Left hindlimb (tissue), 1 donor: ENCODE measurements around the gene TIMM10B.
"Not testable (repeated sequence)": the region's sequence is repeated elsewhere in the genome, so short reads cannot be mapped to it uniquely, and the experiment has no call there.

Experiments
- DNase-seq: peaks from one replicate; pipeline ENCODE4 v3.0.0-alpha.2; 2018

TIMM10B gene

DNA sequence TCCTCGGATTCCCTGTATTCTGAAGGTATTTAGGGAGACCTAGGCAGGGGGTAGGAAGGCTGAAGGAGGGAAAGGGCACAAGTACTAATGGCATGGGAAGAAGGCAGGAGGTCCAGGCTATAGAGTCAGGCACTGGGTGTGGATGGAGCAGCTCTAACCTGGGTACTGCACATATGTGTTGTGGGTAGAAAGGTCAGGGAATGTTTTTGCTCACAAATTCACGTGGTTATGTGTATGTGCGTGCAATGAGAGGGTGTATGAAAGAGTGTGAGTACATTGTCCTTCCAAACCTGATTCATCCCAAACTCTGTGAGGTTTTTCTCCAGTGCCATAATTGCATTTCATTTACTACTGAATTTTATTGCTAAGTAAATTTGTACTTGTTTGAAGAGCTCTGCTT is 39.0 kb downstream of the TIMM10B start:
- DNase-seq = no peak

DNA sequence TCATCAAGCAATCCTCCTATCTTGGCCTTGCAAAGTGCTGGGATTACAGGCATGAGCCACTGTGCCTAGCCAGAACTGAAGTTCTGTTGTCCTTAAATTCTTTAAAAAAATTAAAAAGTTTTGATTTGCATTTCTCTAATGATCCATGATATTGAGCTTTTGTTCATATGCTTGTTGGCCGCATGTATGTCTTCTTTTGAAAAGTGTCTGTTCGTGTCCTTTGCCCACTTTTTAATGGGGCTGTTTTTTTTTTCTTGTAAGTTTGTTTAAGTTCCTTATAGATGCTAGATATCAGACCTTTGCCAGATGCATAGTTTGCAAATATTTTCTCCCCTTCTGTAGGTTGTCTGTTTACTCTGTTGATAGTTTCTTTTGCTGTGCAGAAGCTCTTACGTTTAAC is 40.6 kb downstream of the TIMM10B start:
- DNase-seq = not testable (repeated sequence)

- no peak for DNase-seq
These were observed 42.0 kb downstream of the TIMM10B start for GRCh38 chr11:6523253-6523652.

GRCh38 chr11:6526411-6527135 is 45.3 kb downstream of the TIMM10B start:
- no peak for DNase-seq

DNA sequence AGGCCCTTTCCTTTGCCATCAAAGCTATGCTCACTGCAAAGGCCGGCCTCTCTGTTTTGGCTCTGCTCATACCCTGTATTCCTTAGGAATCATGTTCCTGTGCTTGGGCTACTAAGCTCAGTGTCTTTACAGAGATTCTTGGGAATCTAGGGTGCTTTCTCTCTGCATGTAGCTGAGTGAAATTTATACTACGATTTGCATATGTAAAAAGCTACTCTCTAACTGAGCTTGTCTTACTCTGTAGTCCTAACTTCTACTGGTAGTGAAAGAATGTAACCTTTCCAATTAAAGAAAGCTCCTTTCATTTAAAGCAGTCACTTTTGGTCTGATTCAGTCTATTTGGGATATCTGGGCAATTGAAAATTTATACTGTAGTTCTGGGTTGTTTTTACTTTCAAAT is 48.0 kb downstream of the TIMM10B start:
- no peak for DNase-seq

- DNase-seq = no peak
These were observed 49.5 kb downstream of the TIMM10B start for GRCh38 chr11:6530848-6531247.

DNA sequence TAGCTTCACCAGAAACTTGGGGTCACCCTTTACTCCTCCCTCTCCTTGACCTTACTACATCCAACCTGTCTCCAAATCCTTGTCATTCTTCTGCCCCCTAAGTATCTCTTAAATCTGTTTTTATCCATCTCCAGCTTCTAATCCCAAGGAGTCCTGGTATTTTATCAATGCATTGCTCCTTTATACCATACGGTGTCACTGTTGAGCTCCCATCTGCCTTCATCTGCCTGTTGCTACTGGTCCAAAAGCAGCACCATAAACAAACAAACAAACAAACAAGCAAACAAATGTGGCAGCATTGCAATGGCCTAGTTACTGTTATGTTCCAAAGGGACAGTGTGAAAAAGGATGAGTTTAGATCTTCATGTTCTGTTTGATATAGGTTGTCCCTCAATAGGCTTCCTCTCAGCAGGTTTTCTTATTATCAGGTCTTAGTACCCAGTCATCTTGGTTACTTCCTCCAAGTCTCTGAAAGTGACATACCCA is 50.0 kb downstream of the TIMM10B start:
- DNase-seq = no peak
